ENCODE results near the gene MPDU1. TPM values are rescaled to one million over a fixed set of nuclear protein-coding genes. Genes with fewer than 3 reads are reported as not detected.
A peak's percentile ranks its signal among the peaks of the same experiment; 100 is the strongest.

Gene MPDU1
- total and polyA plus RNA-seq, 2 of the 13 experiments (the other 11 are each of a cell fraction or from before 2014, with no cell fraction given) = 112 to 167 TPM

DNA sequence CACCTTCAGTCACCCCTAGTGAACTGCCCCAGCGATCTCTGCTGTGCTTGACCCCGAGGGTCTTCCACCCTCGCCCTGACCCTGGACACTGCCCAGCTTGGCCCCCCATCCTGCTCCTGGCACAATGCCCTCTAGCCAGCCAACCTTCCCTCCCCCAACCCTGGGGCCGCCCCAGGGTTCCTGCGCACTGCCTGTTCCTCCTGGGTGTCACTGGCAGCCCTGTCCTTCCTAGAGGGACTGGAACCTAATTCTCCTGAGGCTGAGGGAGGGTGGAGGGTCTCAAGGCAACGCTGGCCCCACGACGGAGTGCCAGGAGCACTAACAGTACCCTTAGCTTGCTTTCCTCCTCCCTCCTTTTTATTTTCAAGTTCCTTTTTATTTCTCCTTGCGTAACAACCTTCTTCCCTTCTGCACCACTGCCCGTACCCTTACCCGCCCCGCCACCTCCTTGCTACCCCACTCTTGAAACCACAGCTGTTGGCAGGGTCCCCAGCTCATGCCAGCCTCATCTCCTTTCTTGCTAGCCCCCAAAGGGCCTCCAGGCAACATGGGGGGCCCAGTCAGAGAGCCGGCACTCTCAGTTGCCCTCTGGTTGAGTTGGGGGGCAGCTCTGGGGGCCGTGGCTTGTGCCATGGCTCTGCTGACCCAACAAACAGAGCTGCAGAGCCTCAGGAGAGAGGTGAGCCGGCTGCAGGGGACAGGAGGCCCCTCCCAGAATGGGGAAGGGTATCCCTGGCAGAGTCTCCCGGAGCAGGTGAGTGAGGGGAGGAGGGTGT lies 24.9 kb upstream of the MPDU1 start, which contains the start of gene TNFSF13 (continued):
- TF ChIP-seq, protein P1, sequence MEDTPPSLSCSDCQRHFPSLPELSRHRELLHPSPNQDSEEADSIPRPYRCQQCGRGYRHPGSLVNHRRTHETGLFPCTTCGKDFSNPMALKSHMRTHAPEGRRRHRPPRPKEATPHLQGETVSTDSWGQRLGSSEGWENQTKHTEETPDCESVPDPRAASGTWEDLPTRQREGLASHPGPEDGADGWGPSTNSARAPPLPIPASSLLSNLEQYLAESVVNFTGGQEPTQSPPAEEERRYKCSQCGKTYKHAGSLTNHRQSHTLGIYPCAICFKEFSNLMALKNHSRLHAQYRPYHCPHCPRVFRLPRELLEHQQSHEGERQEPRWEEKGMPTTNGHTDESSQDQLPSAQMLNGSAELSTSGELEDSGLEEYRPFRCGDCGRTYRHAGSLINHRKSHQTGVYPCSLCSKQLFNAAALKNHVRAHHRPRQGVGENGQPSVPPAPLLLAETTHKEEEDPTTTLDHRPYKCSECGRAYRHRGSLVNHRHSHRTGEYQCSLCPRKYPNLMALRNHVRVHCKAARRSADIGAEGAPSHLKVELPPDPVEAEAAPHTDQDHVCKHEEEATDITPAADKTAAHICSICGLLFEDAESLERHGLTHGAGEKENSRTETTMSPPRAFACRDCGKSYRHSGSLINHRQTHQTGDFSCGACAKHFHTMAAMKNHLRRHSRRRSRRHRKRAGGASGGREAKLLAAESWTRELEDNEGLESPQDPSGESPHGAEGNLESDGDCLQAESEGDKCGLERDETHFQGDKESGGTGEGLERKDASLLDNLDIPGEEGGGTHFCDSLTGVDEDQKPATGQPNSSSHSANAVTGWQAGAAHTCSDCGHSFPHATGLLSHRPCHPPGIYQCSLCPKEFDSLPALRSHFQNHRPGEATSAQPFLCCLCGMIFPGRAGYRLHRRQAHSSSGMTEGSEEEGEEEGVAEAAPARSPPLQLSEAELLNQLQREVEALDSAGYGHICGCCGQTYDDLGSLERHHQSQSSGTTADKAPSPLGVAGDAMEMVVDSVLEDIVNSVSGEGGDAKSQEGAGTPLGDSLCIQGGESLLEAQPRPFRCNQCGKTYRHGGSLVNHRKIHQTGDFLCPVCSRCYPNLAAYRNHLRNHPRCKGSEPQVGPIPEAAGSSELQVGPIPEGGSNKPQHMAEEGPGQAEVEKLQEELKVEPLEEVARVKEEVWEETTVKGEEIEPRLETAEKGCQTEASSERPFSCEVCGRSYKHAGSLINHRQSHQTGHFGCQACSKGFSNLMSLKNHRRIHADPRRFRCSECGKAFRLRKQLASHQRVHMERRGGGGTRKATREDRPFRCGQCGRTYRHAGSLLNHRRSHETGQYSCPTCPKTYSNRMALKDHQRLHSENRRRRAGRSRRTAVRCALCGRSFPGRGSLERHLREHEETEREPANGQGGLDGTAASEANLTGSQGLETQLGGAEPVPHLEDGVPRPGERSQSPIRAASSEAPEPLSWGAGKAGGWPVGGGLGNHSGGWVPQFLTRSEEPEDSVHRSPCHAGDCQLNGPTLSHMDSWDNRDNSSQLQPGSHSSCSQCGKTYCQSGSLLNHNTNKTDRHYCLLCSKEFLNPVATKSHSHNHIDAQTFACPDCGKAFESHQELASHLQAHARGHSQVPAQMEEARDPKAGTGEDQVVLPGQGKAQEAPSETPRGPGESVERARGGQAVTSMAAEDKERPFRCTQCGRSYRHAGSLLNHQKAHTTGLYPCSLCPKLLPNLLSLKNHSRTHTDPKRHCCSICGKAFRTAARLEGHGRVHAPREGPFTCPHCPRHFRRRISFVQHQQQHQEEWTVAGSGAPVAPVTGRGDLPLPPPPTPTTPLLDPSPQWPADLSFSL (CRISPR knock-in tag; IDR thresholded peaks at IDR 0.05) = 0 out of 2 replicates have a peak, but pooled peaks have one; percentile 29

DNA sequence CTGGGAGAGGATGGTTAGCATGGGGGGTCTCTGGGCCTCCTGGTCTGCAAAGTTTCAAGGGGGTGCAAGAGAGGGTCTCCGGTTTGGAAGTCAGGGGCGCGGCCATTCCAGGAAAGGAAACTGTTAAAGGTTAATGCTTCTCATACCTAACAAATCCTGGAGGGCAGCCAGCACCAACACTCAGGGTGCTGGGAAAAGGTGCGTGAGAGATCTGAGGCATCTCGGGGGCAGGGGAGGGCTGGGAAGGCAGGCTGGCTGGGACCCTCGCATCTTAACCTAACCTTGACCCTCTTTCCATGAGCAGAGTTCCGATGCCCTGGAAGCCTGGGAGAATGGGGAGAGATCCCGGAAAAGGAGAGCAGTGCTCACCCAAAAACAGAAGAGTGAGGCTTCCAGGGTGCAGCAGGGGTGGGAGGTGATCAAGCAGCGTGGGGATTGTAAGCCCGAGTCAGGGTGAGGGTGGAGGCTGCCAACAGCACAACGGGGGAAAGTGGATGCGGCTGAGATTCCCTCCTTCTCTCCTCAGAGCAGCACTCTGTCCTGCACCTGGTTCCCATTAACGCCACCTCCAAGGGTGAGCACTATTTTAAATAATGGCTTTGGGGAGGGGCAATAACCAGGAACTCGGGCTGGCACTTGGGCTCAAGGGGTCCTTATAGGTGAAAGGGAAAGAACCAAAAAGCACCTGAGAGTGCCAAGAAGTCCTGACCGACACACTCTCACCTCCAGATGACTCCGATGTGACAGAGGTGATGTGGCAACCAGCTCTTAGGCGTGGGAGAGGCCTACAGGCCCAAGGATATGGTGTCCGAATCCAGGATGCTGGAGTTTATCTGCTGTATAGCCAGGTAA lies 24.1 kb upstream of the MPDU1 start:
- Histone ChIP-seq H3K4me2 (ENCODE audit: low read depth, low read length) (peak overlapping the region; percentile 91), H3K9ac (ENCODE audit: insufficient read depth, low read depth, low read length) (peak overlapping the region; percentile 58; the same call in 1 of the 2 replicates), H3K27me3 (ENCODE audit: control insufficient read depth in 1 of 2, insufficient read depth in 2 of 2, low read length in 2 of 2) (no peaks in the 10 kb centered on the region; a peak in 1 of 5 replicates), H3K4me3 (replicated peaks in 1 of 3; ENCODE audit: insufficient read depth in 1 of 3, low read depth in 2 of 3, low read length in 3 of 3) (peak overlapping the region; percentile 32 to 92 (median 49)), H3K9me3 (ENCODE audit: low read length) (no peaks in the 10 kb centered on the region), H2AFZ (ENCODE audit: low read length) (no peak overlapping the region), H3K36me3 (replicated peaks in 1 of 2; ENCODE audit: control insufficient read depth in 1 of 2, insufficient read depth in 2 of 2, low read length in 2 of 2) (peaks cover 3 to 9% of the 10 kb centered on the region in 2 experiments), H3K4me1 (ENCODE audit: insufficient read depth, low read length) (peaks cover 66% of the 10 kb centered on the region), H4K20me1 (ENCODE audit: insufficient read depth, low read length) (no peaks in the 10 kb centered on the region), H3K79me2 (ENCODE audit: insufficient read depth, low read length) (peaks cover 25% of the 10 kb centered on the region), H3K27ac (ENCODE audit: extremely low read length, insufficient read depth, low read length) (no peak overlapping the region)
- no TSS peak for BruUV-seq (replicated peaks)
- FAIRE-seq (peak; percentile 12), DNase-seq (ENCODE audit: low spot score) (no peak), ATAC-seq (no peak)
- in situ Hi-C loops (cut with HindIII; ENCODE audit: extremely low pct_ligation_motif_present, low pct_unique_long_range_greater_than_20kb) = loop anchor here (5.0 kb wide), 1 partner anchor 47 kb away; no protein-coding TSS in a partner anchor
- CTCF ChIA-PET (ENCODE audit: low intra/inter-chr PET ratio, low total read pairs) = interaction anchor here (1.4 to 3.3 kb wide), 4 partner anchors 15 to 204 kb away, joined by 3 to 43 read pairs (median 16); no protein-coding TSS in a partner anchor
- TF ChIP-seq, protein P2, sequence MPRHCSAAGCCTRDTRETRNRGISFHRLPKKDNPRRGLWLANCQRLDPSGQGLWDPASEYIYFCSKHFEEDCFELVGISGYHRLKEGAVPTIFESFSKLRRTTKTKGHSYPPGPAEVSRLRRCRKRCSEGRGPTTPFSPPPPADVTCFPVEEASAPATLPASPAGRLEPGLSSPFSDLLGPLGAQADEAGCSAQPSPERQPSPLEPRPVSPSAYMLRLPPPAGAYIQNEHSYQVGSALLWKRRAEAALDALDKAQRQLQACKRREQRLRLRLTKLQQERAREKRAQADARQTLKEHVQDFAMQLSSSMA (CRISPR knock-in tag; IDR thresholded peaks at IDR 0.05) = 0 out of 2 replicates have a peak, but pooled peaks have one; percentile 19
- TF ChIP-seq, protein P3, sequence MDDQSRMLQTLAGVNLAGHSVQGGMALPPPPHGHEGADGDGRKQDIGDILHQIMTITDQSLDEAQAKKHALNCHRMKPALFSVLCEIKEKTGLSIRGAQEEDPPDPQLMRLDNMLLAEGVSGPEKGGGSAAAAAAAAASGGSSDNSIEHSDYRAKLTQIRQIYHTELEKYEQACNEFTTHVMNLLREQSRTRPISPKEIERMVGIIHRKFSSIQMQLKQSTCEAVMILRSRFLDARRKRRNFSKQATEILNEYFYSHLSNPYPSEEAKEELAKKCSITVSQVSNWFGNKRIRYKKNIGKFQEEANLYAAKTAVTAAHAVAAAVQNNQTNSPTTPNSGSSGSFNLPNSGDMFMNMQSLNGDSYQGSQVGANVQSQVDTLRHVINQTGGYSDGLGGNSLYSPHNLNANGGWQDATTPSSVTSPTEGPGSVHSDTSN (CRISPR knock-in tag; IDR thresholded peaks at IDR 0.05; ENCODE audit: borderline replicate concordance) = no peak
- TF ChIP-seq ZMAT3 (CRISPR knock-in tag; conservative IDR thresholded peaks at IDR 0.05) (0 out of 2 replicates have a peak, but pooled peaks have one; percentile 34), ZNF24 (IDR thresholded peaks at IDR 0.05) (no peak), TCF12 (IDR thresholded peaks at IDR 0.05) (no peak), TCF12 (CRISPR knock-in tag; IDR thresholded peaks at IDR 0.05) (0 out of 2 replicates have a peak, but pooled peaks have one; percentile 18)
- intact Hi-C loops (cut with micrococcal nuclease; ENCODE audit: unreplicated experiment) = loop anchor here (2.0 to 10.0 kb wide), 2 partner anchors 37 to 205 kb away; partner anchors contain the start of genes KCTD11 and TMEM95
- POLR2A ChIA-PET = interaction anchor here (1.1 to 4.8 kb wide), 18 partner anchors 8 to 230 kb away, joined by 3 to 33 read pairs (median 8); partner anchors contain the start of genes CD68, MPDU1, NEURL4 and SAT2
- 45% methylated on average over 18 of the region's 18 CpGs for WGBS (ENCODE audit: low lambda C conversion rate)

Measured in HepG2 (cell line).